ENCODE results near the gene SOCS1. TPM values are rescaled to one million over a fixed set of nuclear protein-coding genes. Genes with fewer than 3 reads are reported as not detected.

The SOCS1 gene
- total and polyA plus RNA-seq, 10 donors = 7.7 to 50.8 (median 21.8) TPM

DNA sequence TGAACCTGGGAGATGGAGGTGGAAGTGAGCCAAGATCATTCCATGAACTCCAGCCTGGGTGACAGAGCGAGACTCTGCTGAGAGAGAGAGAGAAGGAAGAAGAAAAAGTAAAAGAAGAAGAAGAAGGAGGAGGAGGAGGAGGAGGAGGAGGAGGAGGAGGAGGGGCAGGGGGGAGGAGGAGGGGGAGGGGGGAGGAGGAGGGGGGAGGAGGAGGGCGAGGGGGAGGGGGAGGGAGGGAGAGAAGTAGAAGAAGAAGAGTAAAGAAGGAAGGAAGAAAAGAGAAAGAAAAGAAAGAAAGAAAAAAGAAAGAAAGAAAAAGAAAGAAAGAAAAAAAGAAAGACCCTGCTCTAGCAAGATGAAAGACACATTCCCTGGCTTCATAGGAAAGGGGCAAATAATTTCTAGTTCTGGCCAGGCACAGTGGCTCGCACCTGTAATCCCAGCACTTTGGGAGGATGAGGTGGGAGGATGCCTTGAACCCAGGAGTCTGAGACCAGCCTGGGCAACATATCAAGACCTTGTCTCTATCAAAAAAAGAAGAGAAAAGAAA, 23.6 kb downstream of the SOCS1 start:
- intact Hi-C loops (cut with DNase I; ENCODE audit: low total_unique reads) = no loop called here
- no peak for DNase-seq
- no peaks in the 10 kb centered on the region for H3K27me3 ChIP-seq (replicated peaks in 1 of 7)

GRCh38 chr16:11231367-11231970, 24.5 kb downstream of the SOCS1 start:
- TF ChIP-seq, protein P1, sequence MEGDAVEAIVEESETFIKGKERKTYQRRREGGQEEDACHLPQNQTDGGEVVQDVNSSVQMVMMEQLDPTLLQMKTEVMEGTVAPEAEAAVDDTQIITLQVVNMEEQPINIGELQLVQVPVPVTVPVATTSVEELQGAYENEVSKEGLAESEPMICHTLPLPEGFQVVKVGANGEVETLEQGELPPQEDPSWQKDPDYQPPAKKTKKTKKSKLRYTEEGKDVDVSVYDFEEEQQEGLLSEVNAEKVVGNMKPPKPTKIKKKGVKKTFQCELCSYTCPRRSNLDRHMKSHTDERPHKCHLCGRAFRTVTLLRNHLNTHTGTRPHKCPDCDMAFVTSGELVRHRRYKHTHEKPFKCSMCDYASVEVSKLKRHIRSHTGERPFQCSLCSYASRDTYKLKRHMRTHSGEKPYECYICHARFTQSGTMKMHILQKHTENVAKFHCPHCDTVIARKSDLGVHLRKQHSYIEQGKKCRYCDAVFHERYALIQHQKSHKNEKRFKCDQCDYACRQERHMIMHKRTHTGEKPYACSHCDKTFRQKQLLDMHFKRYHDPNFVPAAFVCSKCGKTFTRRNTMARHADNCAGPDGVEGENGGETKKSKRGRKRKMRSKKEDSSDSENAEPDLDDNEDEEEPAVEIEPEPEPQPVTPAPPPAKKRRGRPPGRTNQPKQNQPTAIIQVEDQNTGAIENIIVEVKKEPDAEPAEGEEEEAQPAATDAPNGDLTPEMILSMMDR (IDR thresholded peaks at IDR 0.05 in 8 of 11, conservative IDR thresholded peaks at IDR 0.05 in 3 of 11) = no peak
- TF ChIP-seq POLR2AphosphoS5 (IDR thresholded peaks at IDR 0.05) (peak in 1 of 3 donors; percentile 37), POLR2A (IDR thresholded peaks at IDR 0.05) (no peak)
- Histone ChIP-seq H3K36me3 (no peaks in the 10 kb centered on the region), H3K9me3 (no peaks in the 10 kb centered on the region), H3K27me3 (replicated peaks in 1 of 7) (no peaks in the 10 kb centered on the region), H3K4me1 (peaks cover 10 to 63% (median 39%) of the 10 kb centered on the region in 6 donors), H3K27ac (peak overlapping the region in 7 of 8 donors; percentile 13 to 87 (median 60)), H3K4me3 (no peak overlapping the region)
- intact Hi-C loops (cut with DNase I; ENCODE audit: low total_unique reads) = no loop called here
- DNase-seq = no peak
- WGBS, 5 donors = 70 to 80% (median 71%) methylated on average over 10 of the region's 10 CpGs

More for the DNA sequence above, 23.6 kb downstream of the SOCS1 start:
- peaks cover 10 to 68% (median 42%) of the 10 kb centered on the region in 6 donors for H3K4me1 ChIP-seq
- TF ChIP-seq, protein P1 (IDR thresholded peaks at IDR 0.05 in 8 of 11, conservative IDR thresholded peaks at IDR 0.05 in 3 of 11) = no peak
- no peak for TF ChIP-seq POLR2A (IDR thresholded peaks at IDR 0.05)
- H3K27ac ChIP-seq = peak overlapping the region; percentile 70 to 89 (median 83)
- no peaks in the 10 kb centered on the region for H3K9me3 ChIP-seq
- no peak overlapping the region for H3K4me3 ChIP-seq
- WGBS, 5 donors = 60 to 83% (median 74%) methylated on average over 1 to 2 of the region's 3 CpGs
- no peaks in the 10 kb centered on the region for H3K36me3 ChIP-seq

DNA sequence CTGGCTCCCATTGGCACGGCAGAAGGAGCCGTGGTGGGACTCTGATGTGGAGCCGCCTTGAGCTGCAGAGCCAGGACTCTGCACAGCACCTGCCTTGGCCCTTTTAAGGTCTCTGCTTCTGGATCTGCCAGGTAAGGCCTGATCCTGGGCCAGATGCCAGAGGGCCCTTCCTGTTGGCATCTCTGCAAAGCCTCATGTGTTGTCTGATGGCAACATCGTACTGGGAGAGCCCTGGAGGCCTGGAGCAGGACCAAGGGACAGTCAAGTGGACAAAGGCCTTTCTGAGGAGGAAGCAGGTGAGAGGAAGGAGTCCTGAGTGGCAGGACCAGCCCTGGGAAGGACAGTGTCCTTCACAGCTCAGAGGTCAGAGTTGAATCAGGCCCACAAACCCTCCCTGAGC, 26.1 kb downstream of the SOCS1 start:
- WGBS, 5 donors = 77 to 86% (median 83%) methylated on average over 4 of the region's 4 CpGs

GRCh38 chr16:11229432-11229831, 26.6 kb downstream of the SOCS1 start:
- no peak for TF ChIP-seq POLR2A (IDR thresholded peaks at IDR 0.05)
- TF ChIP-seq, protein P1 (IDR thresholded peaks at IDR 0.05 in 8 of 11, conservative IDR thresholded peaks at IDR 0.05 in 3 of 11) = no peak
- no peak for TF ChIP-seq POLR2AphosphoS5 (IDR thresholded peaks at IDR 0.05)
- Histone ChIP-seq H3K4me1 (peaks cover 25 to 63% (median 49%) of the 10 kb centered on the region in 6 donors), H3K9me3 (no peaks in the 10 kb centered on the region), H3K36me3 (no peaks in the 10 kb centered on the region), H3K4me3 (no peak overlapping the region), H3K27ac (peak overlapping the region in 2 of 8 donors; percentile 15 to 27), H3K27me3 (replicated peaks in 1 of 7) (no peaks in the 10 kb centered on the region)
- intact Hi-C loops (cut with DNase I; ENCODE audit: low total_unique reads) = no loop called here
- no peak for DNase-seq
- 86 to 94% (median 91%) methylated on average over 5 of the region's 5 CpGs for WGBS, 5 donors

More for the DNA sequence above, 26.1 kb downstream of the SOCS1 start:
- TF ChIP-seq POLR2A (IDR thresholded peaks at IDR 0.05) (no peak), POLR2AphosphoS5 (IDR thresholded peaks at IDR 0.05) (no peak)
- TF ChIP-seq, protein P1 (IDR thresholded peaks at IDR 0.05 in 8 of 11, conservative IDR thresholded peaks at IDR 0.05 in 3 of 11) = no peak
- H3K36me3 ChIP-seq = no peaks in the 10 kb centered on the region
- no peaks in the 10 kb centered on the region for H3K9me3 ChIP-seq
- H3K27me3 ChIP-seq (replicated peaks in 1 of 7) = no peaks in the 10 kb centered on the region
- intact Hi-C loops (cut with DNase I; ENCODE audit: low total_unique reads) = no loop called here
- no peak for DNase-seq
- H3K4me1 ChIP-seq = peaks cover 21 to 63% (median 48%) of the 10 kb centered on the region in 6 donors
- peak overlapping the region in 3 of 8 donors; percentile 15 to 27 (median 23) for H3K27ac ChIP-seq
- H3K4me3 ChIP-seq = no peak overlapping the region
